ENCODE results near the gene KRTAP4-3. TPM values are rescaled to one million over a fixed set of nuclear protein-coding genes. Genes with fewer than 3 reads are reported as not detected.
"Not testable (repeated sequence)": the region's sequence is repeated elsewhere in the genome, so short reads cannot be mapped to it uniquely, and the experiment has no call there.

The KRTAP4-3 gene
- total RNA-seq, 1 experiment from 2014 or later, result not detected

GRCh38 chr17:41121742-41122141, 46.3 kb downstream of the KRTAP4-3 start:
- Histone ChIP-seq H4K91ac (ENCODE audit: insufficient read length, low read depth, low read length) (no peak overlapping the region), H2BK20ac (ENCODE audit: low read depth, low read length, poor library complexity, severe bottlenecking) (no peak overlapping the region), H3T11ph (ENCODE audit: low read length) (no peak overlapping the region), H2BK120ac (ENCODE audit: low read depth, low read length, poor library complexity, severe bottlenecking) (no peak overlapping the region), H3K4me1 (ENCODE audit: insufficient read depth, low read length) (no peaks in the 10 kb centered on the region), H4K8ac (replicated peaks; ENCODE audit: insufficient read length, low read depth, low read length) (no peak overlapping the region), H3K4ac (ENCODE audit: low read depth, low read length) (no peak overlapping the region), H3K9me3 (ENCODE audit: control insufficient read depth, low read depth, low read length) (no peaks in the 10 kb centered on the region), H3K9ac (ENCODE audit: extremely low read depth, insufficient read length, low read length) (no peak overlapping the region), H3K79me1 (ENCODE audit: insufficient read depth, low read depth, low read length, poor library complexity, severe bottlenecking) (no peaks in the 10 kb centered on the region), H3K56ac (ENCODE audit: insufficient read length, low read depth, low read length) (no peak overlapping the region), H4K5ac (ENCODE audit: insufficient read length, low read depth, low read length) (no peak overlapping the region), H2BK12ac (ENCODE audit: insufficient read length, low read depth, low read length) (no peak overlapping the region), H3K79me2 (ENCODE audit: insufficient read depth, low read length) (no peaks in the 10 kb centered on the region), H3K4me2 (ENCODE audit: insufficient read depth, insufficient read length, low read length) (no peak overlapping the region), H3K14ac (ENCODE audit: insufficient read depth, low read length) (no peak overlapping the region), H4K20me1 (ENCODE audit: control insufficient read depth, insufficient read depth, insufficient read length) (no peaks in the 10 kb centered on the region), H3K27me3 (ENCODE audit: insufficient read depth, low read length) (no peaks in the 10 kb centered on the region), H2BK5ac (ENCODE audit: insufficient read length, low read length) (no peak overlapping the region), H2AFZ (ENCODE audit: low read length) (no peak overlapping the region), H3K18ac (ENCODE audit: insufficient read length, low read depth, low read length) (no peak overlapping the region), H3K27ac (ENCODE audit: insufficient read length, low read depth, low read length) (no peak overlapping the region), H3K23ac (ENCODE audit: insufficient read length, low read depth, low read length) (no peak overlapping the region), H3K23me2 (ENCODE audit: insufficient read length, low read depth, low read length, poor library complexity, severe bottlenecking) (no peaks in the 10 kb centered on the region), H2BK15ac (ENCODE audit: low read depth, low read length) (no peak overlapping the region), H2AK5ac (ENCODE audit: insufficient read length, low read length) (no peak overlapping the region)
- DNase-seq, result no peak
- Mint-ChIP-seq H3K4me3 (no peak overlapping the region), H3K9me3 (peaks cover 4 to 5% of the 10 kb centered on the region in 2 experiments; a peak in 4 of 5 replicates), H3K4me1 (peaks cover 17 to 21% of the 10 kb centered on the region in 2 experiments), H3K27me3 (ENCODE audit: low read depth) (no peaks in the 10 kb centered on the region; the same call in 1 of the 2 replicates), H3K27ac (no peak overlapping the region), H3K36me3 (ENCODE audit: insufficient read depth in 1 of 3, low read depth in 3 of 3) (peaks cover 0 to 2% (median 0%) of the 10 kb centered on the region in 3 experiments; a peak in 2 of 7 replicates)
- no peak for TF ChIP-seq CTCF (conservative IDR thresholded peaks at IDR 0.05)
- WGBS (ENCODE audit: extremely low coverage, insufficient read length, low lambda C conversion rate), result no CpG with 5 or more reads among the region's 2 CpGs

GRCh38 chr17:41119696-41120690, 48.0 kb downstream of the KRTAP4-3 start:
- H3T11ph ChIP-seq (ENCODE audit: low read length); H3K27me3 ChIP-seq (ENCODE audit: insufficient read depth, low read length); H2BK20ac ChIP-seq (ENCODE audit: low read depth, low read length, poor library complexity, severe bottlenecking); H3K9me3 ChIP-seq (ENCODE audit: control insufficient read depth, low read depth, low read length); H3K9ac ChIP-seq (ENCODE audit: extremely low read depth, insufficient read length, low read length); H3K56ac ChIP-seq (ENCODE audit: insufficient read length, low read depth, low read length); H4K8ac ChIP-seq (replicated peaks; ENCODE audit: insufficient read length, low read depth, low read length); H3K4me2 ChIP-seq (ENCODE audit: insufficient read depth, insufficient read length, low read length); H3K23me2 ChIP-seq (ENCODE audit: insufficient read length, low read depth, low read length, poor library complexity, severe bottlenecking); H3K27ac Mint-ChIP-seq; H3K23ac ChIP-seq (ENCODE audit: insufficient read length, low read depth, low read length); H3K36me3 Mint-ChIP-seq (ENCODE audit: insufficient read depth in 1 of 3, low read depth in 3 of 3); H3K27ac ChIP-seq (ENCODE audit: insufficient read length, low read depth, low read length); H3K14ac ChIP-seq (ENCODE audit: insufficient read depth, low read length); H2BK12ac ChIP-seq (ENCODE audit: insufficient read length, low read depth, low read length); H2BK120ac ChIP-seq (ENCODE audit: low read depth, low read length, poor library complexity, severe bottlenecking); H4K5ac ChIP-seq (ENCODE audit: insufficient read length, low read depth, low read length); H2AFZ ChIP-seq (ENCODE audit: low read length); H3K27me3 Mint-ChIP-seq (ENCODE audit: low read depth); H2BK15ac ChIP-seq (ENCODE audit: low read depth, low read length); H3K4me1 ChIP-seq (ENCODE audit: insufficient read depth, low read length); H3K4ac ChIP-seq (ENCODE audit: low read depth, low read length); H4K91ac ChIP-seq (ENCODE audit: insufficient read length, low read depth, low read length); H3K79me2 ChIP-seq (ENCODE audit: insufficient read depth, low read length); H3K4me3 Mint-ChIP-seq; DNase-seq; H4K20me1 ChIP-seq (ENCODE audit: control insufficient read depth, insufficient read depth, insufficient read length); H2BK5ac ChIP-seq (ENCODE audit: insufficient read length, low read length); H2AK5ac ChIP-seq (ENCODE audit: insufficient read length, low read length); H3K18ac ChIP-seq (ENCODE audit: insufficient read length, low read depth, low read length); H3K79me1 ChIP-seq (ENCODE audit: insufficient read depth, low read depth, low read length, poor library complexity, severe bottlenecking): not testable (repeated sequence)
- H3K4me1 Mint-ChIP-seq, result peaks cover 31 to 33% of the 10 kb centered on the region in 2 experiments
- no CpG with 5 or more reads among the region's 11 CpGs for WGBS (ENCODE audit: extremely low coverage, insufficient read length, low lambda C conversion rate)
- peaks cover 0 to 12% of the 10 kb centered on the region in 2 experiments; a peak in 4 of 5 replicates for H3K9me3 Mint-ChIP-seq
